GM18861 (cell line): Measurements from ENCODE around the gene ZNF121.
"Not testable (repeated sequence)": the region's sequence is repeated elsewhere in the genome, so short reads cannot be mapped to it uniquely, and the experiment has no call there.

ENCODE experiments used
- ATAC-seq: cut with Tn5 transposase; IDR thresholded peaks from one replicate; pipeline ENCODE4 v1.9.1; 2021; ENCODE audit not compliant: unreplicated experiment

ZNF121 gene

GRCh38 chr19:9584073-9584833 lies at the start of gene ZNF121:
ZNF121 (minus strand) TSS chr19:9584504; CDS start chr19:9568097, 16,407 bp downstream.
- ATAC-seq, result peak; percentile 68

GRCh38 chr19:9627856-9628255 lies 43.6 kb upstream of the ZNF121 start:
- no peak for ATAC-seq

DNA sequence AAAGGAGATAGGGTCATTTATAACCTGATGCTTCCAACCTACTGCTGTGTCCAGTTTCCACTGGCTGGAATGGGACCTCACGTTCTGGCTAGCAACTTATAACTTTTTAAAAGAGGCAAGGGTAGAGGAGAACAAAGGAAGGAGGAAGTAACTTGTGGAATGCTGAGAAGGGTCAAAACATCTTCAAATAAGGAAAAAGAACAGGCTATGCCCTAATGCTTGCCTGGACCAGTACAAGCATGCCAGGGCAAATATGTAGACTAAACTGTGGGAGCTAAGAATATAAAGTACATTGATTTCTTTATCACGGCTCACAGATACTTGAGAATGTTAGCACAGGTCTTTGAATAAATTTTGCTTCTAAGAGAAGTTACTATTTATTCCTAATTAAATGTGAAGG lies 38.2 kb upstream of the ZNF121 start:
- ATAC-seq, result no peak

DNA sequence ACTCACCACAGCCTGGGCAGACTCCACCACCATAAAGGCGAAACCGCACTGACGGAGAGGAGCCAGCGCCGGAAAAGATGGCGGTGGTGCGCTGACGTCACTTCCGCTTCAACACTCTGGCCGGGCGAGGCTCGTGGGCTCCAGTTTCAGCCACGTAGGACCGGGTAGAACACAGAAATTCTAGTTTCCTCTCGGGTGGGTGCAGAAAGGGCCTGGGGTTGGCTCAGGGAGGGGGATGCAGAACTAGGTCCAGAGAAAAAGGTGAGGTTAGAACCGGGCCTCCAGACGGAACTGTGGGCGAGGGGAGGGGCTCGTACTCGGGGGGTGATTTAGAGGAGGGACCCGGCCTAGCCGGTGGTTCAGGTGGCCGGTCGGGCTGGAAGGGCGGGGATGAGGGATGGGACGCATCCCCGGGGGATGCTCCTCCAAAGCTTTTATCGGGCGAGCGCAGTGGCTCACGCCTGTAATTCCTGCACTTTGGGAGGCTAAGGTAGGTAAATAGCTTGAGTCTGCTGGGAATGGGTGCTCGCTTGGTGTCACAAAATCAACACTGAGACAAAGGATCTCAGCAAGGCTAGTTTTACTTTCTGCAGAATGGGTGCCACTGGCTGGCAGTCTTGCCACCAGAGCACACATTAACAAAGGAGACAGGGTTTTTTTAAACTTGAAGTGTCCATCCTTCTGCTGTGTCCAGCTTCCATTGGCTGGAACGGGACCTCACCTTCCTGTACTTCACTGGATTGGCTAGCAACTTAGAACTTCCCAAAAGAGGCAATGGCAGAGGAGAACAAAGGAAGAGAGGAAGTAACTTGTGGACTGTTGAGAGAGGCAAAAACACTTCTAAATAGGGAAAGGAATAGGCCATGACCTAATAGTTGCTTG lies 37.1 kb upstream of the ZNF121 start, which contains the start of gene ZNF561:
ZNF561 (minus strand) TSS at position 77 of the 882 bp plus-strand sequence. CDS start 1,776 bp downstream, outside the sequence.
- ATAC-seq, result peak; percentile 56

DNA sequence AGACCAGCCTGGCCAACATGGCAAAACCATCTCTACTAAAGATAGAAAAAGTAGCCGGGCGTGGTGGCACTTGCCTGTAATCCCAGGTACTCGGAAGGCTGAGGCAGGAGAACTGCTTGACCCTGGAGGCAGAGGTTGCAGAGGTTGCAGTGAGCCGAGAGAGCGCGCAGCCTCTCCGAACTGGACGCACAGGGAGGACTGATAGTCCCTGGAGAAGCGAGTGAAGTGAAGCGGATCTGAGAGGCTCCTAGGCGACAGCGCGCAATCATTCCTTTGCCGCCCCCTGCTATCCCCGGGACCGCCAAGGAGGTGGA lies 36.5 kb upstream of the ZNF121 start:
- ATAC-seq, result no peak

GRCh38 chr19:9615844-9616243 lies 31.5 kb upstream of the ZNF121 start:
- ATAC-seq, result no peak

GRCh38 chr19:9610484-9611113 lies 26.3 kb upstream of the ZNF121 start:
- ATAC-seq, result no peak

- no peak for ATAC-seq
Measured at GRCh38 chr19:9608912-9609311, 24.6 kb upstream of the ZNF121 start.

DNA sequence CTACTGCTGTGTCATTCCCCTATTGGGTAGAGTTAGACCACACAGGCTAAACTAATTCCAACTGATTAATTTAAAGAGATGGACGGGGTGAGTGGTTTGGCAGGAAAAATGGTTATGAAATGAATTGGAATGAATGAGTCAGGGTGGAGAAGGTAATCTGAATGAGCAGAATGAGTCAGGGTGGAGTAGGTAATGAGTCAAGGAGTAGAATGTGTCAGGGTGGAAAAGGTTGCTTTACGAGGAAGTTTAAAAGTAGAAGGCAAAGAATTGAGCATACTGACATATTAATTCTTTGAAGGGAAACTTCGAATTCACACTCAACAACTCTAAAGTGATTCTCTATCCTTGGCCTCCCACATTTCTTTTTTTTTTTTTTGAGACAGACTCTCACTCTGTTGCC lies 12.7 kb upstream of the ZNF121 start:
- ATAC-seq, result no peak

- no peak for ATAC-seq
Measured at GRCh38 chr19:9586764-9587163, 2.5 kb upstream of the ZNF121 start.

DNA sequence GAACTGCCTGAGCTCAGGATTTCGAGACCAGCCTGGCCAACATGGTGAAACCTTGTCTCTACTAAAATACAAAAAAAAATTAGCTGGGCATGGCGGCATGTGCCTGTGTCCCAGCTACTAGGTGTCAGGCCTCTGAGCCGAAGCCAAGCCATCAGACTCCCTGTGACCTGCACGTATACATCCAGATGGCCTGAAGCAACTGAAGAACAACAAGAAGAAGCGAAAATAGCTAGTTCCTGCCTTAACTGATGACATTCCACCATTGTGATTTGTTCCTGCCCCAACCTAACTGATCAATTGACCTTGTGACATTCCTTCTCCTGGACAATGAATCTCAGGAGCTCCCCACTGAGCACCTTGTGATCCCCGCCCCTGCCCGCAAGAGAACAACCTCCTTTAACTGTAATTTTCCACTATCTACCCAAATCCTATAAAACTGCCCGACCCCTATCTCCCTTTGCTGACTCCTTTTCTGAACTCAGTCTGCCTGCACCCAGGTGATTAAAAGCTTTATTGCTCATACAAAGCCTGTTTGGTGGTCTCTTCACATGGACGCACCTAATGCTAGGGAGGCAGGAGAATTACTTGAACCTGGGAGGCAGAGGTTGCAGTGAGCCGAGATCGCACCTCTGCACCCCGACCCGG lies 2.1 kb downstream of the ZNF121 start:
- not testable (repeated sequence) for ATAC-seq

- no peak for ATAC-seq
Measured at GRCh38 chr19:9580728-9581127, 3.6 kb downstream of the ZNF121 start.

DNA sequence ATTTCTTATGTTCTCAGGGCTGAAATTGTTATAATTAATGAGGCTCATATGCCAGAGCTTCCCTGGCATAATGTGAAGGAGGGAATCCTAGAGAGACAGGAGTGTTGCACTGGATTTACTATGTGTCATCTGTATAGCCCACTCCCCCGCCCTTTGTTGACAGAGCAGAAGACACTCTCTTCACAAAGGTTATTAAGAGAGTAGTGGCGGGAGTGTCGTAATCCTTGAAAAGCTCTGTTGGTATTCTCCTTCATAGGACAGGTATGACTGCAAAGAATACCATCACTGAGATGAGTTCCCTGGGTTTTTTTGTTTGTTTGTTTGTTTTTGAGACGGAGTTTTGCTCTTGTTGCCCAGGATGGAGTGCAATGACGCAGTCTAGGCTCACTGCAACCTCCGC lies 14.0 kb downstream of the ZNF121 start:
- ATAC-seq, result no peak

DNA sequence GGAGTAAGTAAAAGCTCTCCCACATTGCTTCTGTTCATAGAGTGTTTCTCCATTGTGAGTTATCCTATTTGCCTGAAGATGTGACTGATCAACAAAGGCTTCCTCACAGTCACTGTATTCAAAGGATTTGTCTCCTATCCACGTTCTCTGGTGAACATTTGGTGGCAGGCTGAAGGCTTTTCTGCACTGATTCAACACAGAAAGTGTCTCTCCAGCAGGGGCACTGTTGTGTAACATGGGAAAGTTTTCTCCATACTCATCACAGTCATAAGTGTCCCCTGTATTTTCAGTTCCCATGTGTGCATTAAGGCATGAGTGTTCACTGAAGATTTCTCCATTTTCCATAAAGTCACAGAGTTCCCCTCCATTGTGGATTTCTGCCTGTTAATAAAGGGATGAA lies 17.6 kb downstream of the ZNF121 start:
- no peak for ATAC-seq

- ATAC-seq, result no peak
Measured at GRCh38 chr19:9565900-9566705, 18.2 kb downstream of the ZNF121 start.

DNA sequence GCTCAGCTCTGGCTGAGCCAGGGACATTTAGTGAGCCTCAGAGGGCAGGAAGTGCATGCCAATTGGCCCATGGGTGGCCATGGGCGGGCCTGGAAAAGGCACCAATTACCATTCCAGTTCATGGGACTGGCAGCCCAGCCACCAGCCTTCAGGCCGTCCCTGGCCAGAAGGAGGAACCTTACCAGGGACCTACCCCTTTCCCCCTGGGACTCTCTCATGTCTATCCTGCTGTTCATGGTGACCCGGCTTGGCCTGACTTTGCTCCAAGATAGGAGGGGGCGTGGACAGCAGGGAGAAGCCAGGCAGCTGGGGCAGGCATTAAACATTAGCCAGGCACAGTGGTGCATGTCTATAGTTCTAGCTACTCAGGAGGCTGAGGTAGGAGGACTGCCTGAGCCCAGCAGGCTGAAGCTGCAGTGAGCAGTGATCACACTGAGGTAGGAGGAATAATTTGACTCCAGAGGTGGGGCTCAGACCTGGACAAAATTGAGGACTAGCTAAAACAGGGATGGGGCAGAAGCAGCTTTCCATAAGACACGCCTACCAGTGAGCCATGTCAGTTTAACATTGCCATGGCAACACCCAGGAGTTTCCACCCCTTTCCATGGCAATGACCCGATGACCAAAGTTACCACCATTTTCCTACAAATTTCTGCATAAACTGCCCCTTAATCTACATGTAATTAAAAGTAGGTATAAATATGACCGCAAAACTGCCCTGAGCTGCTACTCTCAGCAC lies 31.6 kb downstream of the ZNF121 start:
- no peak for ATAC-seq

DNA sequence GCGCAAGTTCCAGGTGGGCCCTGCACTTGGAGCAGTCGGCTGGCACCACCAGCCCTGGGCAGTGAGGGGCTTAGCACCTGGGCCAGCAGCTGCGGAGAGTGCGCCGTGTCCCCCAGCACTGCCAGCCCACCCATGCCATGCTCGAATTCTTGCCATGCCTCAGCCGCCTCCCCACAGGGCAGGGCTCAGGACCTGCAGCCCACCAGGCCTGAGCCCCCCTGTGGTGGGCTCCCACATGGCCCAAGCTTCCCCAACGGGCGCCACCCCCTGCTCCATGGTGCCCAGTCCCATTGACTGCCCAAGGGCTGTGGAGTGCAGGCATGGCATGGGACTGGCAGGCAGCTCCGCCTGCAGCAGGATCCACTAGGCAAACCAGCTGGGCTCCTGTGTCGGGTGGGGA lies 36.4 kb downstream of the ZNF121 start:
- ATAC-seq, result no peak

GRCh38 chr19:9541281-9541680 lies 43.0 kb downstream of the ZNF121 start:
- ATAC-seq, result not testable (repeated sequence)

DNA sequence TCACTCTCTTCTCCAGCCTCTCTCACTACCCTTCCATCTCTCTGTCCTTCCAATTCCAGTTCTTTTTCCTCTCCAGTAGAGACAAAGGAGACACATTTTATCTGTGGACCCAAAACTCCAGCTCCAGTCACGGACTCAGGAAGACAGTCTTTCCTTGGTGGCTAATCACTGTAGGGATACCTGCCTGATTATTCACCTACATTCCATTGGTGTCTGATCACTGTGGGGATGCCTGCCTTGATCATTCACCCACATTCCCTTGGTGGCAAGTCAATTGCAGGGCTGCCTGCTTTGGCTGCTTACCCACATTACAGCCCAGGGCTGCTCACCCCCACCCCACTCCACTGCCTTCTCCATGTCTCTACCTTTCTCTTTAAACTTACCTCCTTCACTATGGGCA lies 44.4 kb downstream of the ZNF121 start:
- not testable (repeated sequence) for ATAC-seq

DNA sequence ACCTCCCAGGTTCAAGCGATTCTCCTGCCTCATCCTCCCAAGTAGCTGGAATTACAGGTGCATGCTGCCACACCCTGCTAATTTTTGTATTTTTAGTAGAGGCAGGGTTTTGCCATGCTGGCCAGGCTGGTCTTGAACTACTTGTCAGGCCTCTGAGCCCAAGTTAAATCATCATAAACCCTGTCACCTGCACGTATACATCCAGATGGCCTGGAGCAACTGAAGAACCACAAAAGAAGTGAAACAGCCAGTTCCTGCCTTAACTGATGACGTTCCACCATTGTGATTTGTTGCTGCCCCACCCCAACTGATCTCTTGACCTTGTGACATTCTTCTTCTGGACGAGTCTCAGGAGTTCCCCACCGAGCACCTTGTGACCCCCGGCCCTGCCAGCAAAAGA lies 45.1 kb downstream of the ZNF121 start:
- ATAC-seq, result not testable (repeated sequence)
